HCT116 (cell line): ENCODE measurements around the gene LCE6A. TPM values are rescaled to one million over a fixed set of nuclear protein-coding genes. Genes with fewer than 3 reads are reported as not detected.

Source experiments
- ATAC-seq: fragments of 200-7000 bp; cut with Tn5 transposase; 2 replicates; pipeline ENCODE4 v1.9.1; 2020; ENCODE audit warnings: mild to moderate bottlenecking, moderate library complexity
- BruUV-seq: library from RNA; stranded (reverse); fragments of 400-500 nt; replicated peaks from 2 replicates; lab custom pipeline; 2021; lab: Mats Ljungman, UMichigan
- CTCF ChIA-PET: fragments of 300-600 bp; sonication (Branson Sonifier 250); formaldehyde crosslinking; loops from one replicate; lab custom pipeline; 2021; ENCODE audit warnings: antibody characterized with exemption; lab: Charles Lee
- POLR2A ChIA-PET: fragments of 300-600, 350-600 bp; sonication (Branson Sonifier 250); formaldehyde crosslinking; loops from one replicate; lab custom pipeline; 2021; ENCODE audit warnings: antibody characterized with exemption; lab: Charles Lee
- RAD21 ChIA-PET, 2 experiments: fragments of 300-600 bp; sonication (Branson Sonifier 250); formaldehyde crosslinking; loops; one replicate each; lab custom pipeline; 2023; ENCODE audit warnings: low total read pairs in 2 of 2; ENCODE audit not compliant: uncharacterized antibody in 2 of 2, unreplicated experiment in 2 of 2, low non-redundant PET in 1 of 2; lab: Charles Lee
- DNase-seq: peaks from one replicate; pipeline ENCODE4 v3.0.0-alpha.2; 2010; ENCODE audit warnings: low read depth, low spot score
- H2AFZ ChIP-seq: fragments of 200-600 bp; shearing (Covaris generic), sonication (generic); 2 replicates; pipeline ENCODE4 v1.6.1; 2017; ENCODE audit warnings: low read depth, mixed run types, mixed read lengths, antibody characterized with exemption, low read length; ENCODE audit not compliant: poor library complexity, severe bottlenecking
- H3K27ac ChIP-seq: 2 replicates; pipeline ENCODE4 v1.5.1; 2012; ENCODE audit warnings: low read depth, low read length
- H3K27me3 ChIP-seq: fragments of 200-600 bp; sonication (generic); 2 replicates; pipeline ENCODE4 v1.6.1; 2016; ENCODE audit warnings: mixed run types, low read length, mixed read lengths; ENCODE audit not compliant: insufficient read depth
- H3K36me3 ChIP-seq, 2 experiments: fragments of 200-500 bp in 1 of 2; fragments of 200-600 bp in 1 of 2; sonication (Bioruptor generic) in 1 of 2; sonication (generic) in 1 of 2; 2 replicates each; pipeline versions ENCODE4 v1.5.1 to v1.6.1; 2014 to 2016; ENCODE audit warnings: low read length in 2 of 2, inconsistent platforms in 1 of 2, mixed read lengths in 1 of 2, mixed run types in 1 of 2; ENCODE audit not compliant: insufficient read depth in 2 of 2, control insufficient read depth in 1 of 2
- H3K4me1 ChIP-seq, 2 experiments: fragments of 200-600 bp in 1 of 2; sonication (generic) in 1 of 2; 2 replicates each; pipeline versions ENCODE4 v1.5.1 to v1.6.1; 2012 to 2017; ENCODE audit warnings: low read length in 2 of 2, inconsistent platforms in 1 of 2, mild to moderate bottlenecking in 1 of 2, mixed read lengths in 1 of 2, mixed run types in 1 of 2, moderate library complexity in 1 of 2; ENCODE audit not compliant: insufficient read depth in 2 of 2, control insufficient read depth in 1 of 2
- H3K4me2 ChIP-seq: fragments of 200-600 bp; sonication (generic); 2 replicates; pipeline ENCODE4 v1.6.1; 2017; ENCODE audit warnings: mixed run types, low read length, mixed read lengths
- H3K4me3 ChIP-seq, 2 experiments: fragments of 200-600 bp in 1 of 2; sonication (generic) in 1 of 2; replicated peaks in 1 of 2; 2 replicates each; pipeline ENCODE4 v1.5.1; 2011 to 2016; ENCODE audit warnings: low read length in 2 of 2, control low read depth in 1 of 2, low read depth in 1 of 2, mild to moderate bottlenecking in 1 of 2, mixed read lengths in 1 of 2, mixed run types in 1 of 2
- H3K79me2 ChIP-seq: fragments of 200-600 bp; sonication (generic); 2 replicates; pipeline ENCODE4 v1.6.1; 2017; ENCODE audit warnings: mild to moderate bottlenecking, mixed run types, low read length, moderate library complexity, mixed read lengths; ENCODE audit not compliant: insufficient read depth
- H3K9ac ChIP-seq: fragments of 200-600 bp; sonication (generic); 2 replicates; pipeline ENCODE4 v1.6.1; 2016; ENCODE audit warnings: low read length, mixed read lengths
- H3K9me2 ChIP-seq: fragments of 200-600 bp; sonication (generic), shearing (Covaris generic); 2 replicates; pipeline ENCODE4 v1.6.1; 2017; ENCODE audit warnings: mixed run types, mild to moderate bottlenecking, moderate library complexity; ENCODE audit not compliant: insufficient read depth
- H3K9me3 ChIP-seq, 2 experiments: fragments of 200-500 bp in 1 of 2; fragments of 200-600 bp in 1 of 2; sonication (Bioruptor generic) in 1 of 2; sonication (generic) in 1 of 2; 2 replicates each; pipeline ENCODE4 v1.6.1; 2014 to 2017; ENCODE audit warnings: low read length in 2 of 2, mixed read lengths in 2 of 2, inconsistent platforms in 1 of 2, low read depth in 1 of 2, mild to moderate bottlenecking in 1 of 2, mixed run types in 1 of 2, moderate library complexity in 1 of 2; ENCODE audit not compliant: control insufficient read depth in 1 of 2, insufficient read depth in 1 of 2
- H4K20me1 ChIP-seq: fragments of 200-600 bp; sonication (generic), shearing (Covaris generic); 2 replicates; pipeline ENCODE4 v1.6.1; 2017; ENCODE audit warnings: mixed run types, mild to moderate bottlenecking, moderate library complexity; ENCODE audit not compliant: insufficient read depth
- CBX3 ChIP-seq: IDR thresholded peaks from 2 replicates; pipeline ENCODE4 v1.6.1; 2012; ENCODE audit warnings: low read depth
- CEBPB ChIP-seq: IDR thresholded peaks from 2 replicates; pipeline ENCODE4 v1.6.1; 2012; ENCODE audit warnings: low read depth
- ELF1 ChIP-seq: IDR thresholded peaks from 2 replicates; pipeline ENCODE4 v1.6.1; 2012; ENCODE audit warnings: low read depth, borderline replicate concordance
- EZH2 ChIP-seq: fragments of 200-600 bp; sonication (generic); IDR thresholded peaks from 2 replicates; pipeline ENCODE4 v1.6.1; 2017; ENCODE audit warnings: antibody characterized with exemption, mixed run types
- JUND ChIP-seq: IDR thresholded peaks from 2 replicates; pipeline ENCODE4 v1.6.1; 2012
- POLR2A ChIP-seq: IDR thresholded peaks from 2 replicates; pipeline ENCODE4 v1.7.0; 2011; ENCODE audit warnings: borderline replicate concordance; ENCODE audit not compliant: insufficient read depth, insufficient read length; ENCODE audit errors: extremely low read depth
- SIN3A ChIP-seq: IDR thresholded peaks from 2 replicates; pipeline ENCODE4 v1.6.1; 2012; ENCODE audit warnings: low read depth
- SP1 ChIP-seq: IDR thresholded peaks from 2 replicates; pipeline ENCODE4 v1.6.1; 2012; ENCODE audit warnings: low read depth
- ZFX ChIP-seq: fragments of 450-650 bp; IDR thresholded peaks from 2 replicates; pipeline ENCODE4 v1.6.1; 2017
- ZNF274 ChIP-seq: fragments of 200-500 bp; sonication (Bioruptor generic); IDR thresholded peaks from 2 replicates; pipeline ENCODE4 v1.6.1; 2014; ENCODE audit warnings: mild to moderate bottlenecking, low read depth, low read length, inconsistent platforms
- intact Hi-C: fragments of 100-400 bp; cut with micrococcal nuclease; formaldehyde crosslinking; loops from 2 replicates; pipeline ENCODE4 v1.10.0; 2022
- total RNA-seq: library from RNA; stranded (reverse); gene quantifications from one replicate; pipeline ENCODE4 v1.2.1, GENCODE V29; 2021; ENCODE audit not compliant: unreplicated experiment
- TF ChIP-seq, protein P1 (sequence below): IDR thresholded peaks from 2 replicates; pipeline ENCODE4 v1.6.1; 2012
- TF ChIP-seq, protein P2 (sequence below), 3 experiments: fragments of 200-600 bp in 1 of 3; sonication (generic) in 1 of 3; IDR thresholded peaks in 2 of 3; conservative IDR thresholded peaks in 1 of 3; 2 replicates each; pipeline ENCODE4 v1.5.1; 2012 to 2017; ENCODE audit warnings: low read depth in 2 of 3, low read length in 2 of 3, antibody characterized with exemption in 1 of 3, borderline replicate concordance in 1 of 3, control low read depth in 1 of 3, mild to moderate bottlenecking in 1 of 3, mixed read lengths in 1 of 3, mixed run types in 1 of 3, moderate library complexity in 1 of 3; ENCODE audit not compliant: insufficient read depth in 1 of 3
- TF ChIP-seq, protein P3 (sequence below): IDR thresholded peaks from 2 replicates; pipeline ENCODE4 v1.6.1; 2012

Gene LCE6A
- total RNA-seq, 1 experiment from 2014 or later, result not detected

DNA sequence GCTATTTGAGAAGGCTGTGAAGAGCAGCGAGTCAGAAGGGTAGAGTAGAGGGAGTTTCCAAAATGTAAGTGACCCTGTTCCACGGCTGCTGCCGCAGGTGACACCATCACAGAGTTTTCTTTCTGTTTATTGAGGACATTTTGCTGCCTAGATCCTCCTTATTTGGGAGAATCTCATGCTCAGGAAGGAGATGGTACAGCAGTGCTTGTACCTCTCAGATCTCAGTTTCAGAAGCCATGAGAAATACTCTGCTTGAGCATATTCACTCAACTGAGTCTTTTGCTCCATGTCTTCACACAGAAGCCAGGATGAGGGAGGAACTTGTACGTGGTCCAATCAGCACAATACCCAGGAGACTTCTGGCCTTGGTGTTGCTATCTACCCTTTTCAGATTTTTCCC, 18.7 kb downstream of the LCE6A start:
- peaks cover 17% of the 10 kb centered on the region; the same call in 1 of the 2 replicates for H3K27me3 ChIP-seq
- DNase-seq, result no peak
- H3K9me2 ChIP-seq, result no peaks in the 10 kb centered on the region
- no peaks in the 10 kb centered on the region for H3K79me2 ChIP-seq
- no peaks in the 10 kb centered on the region for H3K9me3 ChIP-seq
- no peaks in the 10 kb centered on the region for H3K36me3 ChIP-seq
- intact Hi-C loops, result no loop called here
- no peaks in the 10 kb centered on the region for H3K4me1 ChIP-seq
- no TSS peak for BruUV-seq
- ChIA-PET RAD21 (no interaction called here), CTCF (no interaction called here), POLR2A (no interaction called here)
- no peak overlapping the region for H3K4me3 ChIP-seq
- no peaks in the 10 kb centered on the region for H4K20me1 ChIP-seq
- no peak for ATAC-seq
- no peak overlapping the region for H3K27ac ChIP-seq
- TF ChIP-seq CBX3 (no peak), JUND (no peak), ELF1 (no peak), CEBPB (no peak), ZFX (no peak), SP1 (no peak), EZH2 (no peak), ZNF274 (no peak), POLR2A (no peak), SIN3A (no peak)
- TF ChIP-seq, protein P1, sequence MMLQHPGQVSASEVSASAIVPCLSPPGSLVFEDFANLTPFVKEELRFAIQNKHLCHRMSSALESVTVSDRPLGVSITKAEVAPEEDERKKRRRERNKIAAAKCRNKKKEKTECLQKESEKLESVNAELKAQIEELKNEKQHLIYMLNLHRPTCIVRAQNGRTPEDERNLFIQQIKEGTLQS, result no peak
- TF ChIP-seq, protein P2, sequence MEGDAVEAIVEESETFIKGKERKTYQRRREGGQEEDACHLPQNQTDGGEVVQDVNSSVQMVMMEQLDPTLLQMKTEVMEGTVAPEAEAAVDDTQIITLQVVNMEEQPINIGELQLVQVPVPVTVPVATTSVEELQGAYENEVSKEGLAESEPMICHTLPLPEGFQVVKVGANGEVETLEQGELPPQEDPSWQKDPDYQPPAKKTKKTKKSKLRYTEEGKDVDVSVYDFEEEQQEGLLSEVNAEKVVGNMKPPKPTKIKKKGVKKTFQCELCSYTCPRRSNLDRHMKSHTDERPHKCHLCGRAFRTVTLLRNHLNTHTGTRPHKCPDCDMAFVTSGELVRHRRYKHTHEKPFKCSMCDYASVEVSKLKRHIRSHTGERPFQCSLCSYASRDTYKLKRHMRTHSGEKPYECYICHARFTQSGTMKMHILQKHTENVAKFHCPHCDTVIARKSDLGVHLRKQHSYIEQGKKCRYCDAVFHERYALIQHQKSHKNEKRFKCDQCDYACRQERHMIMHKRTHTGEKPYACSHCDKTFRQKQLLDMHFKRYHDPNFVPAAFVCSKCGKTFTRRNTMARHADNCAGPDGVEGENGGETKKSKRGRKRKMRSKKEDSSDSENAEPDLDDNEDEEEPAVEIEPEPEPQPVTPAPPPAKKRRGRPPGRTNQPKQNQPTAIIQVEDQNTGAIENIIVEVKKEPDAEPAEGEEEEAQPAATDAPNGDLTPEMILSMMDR (IDR thresholded peaks at IDR 0.05 in 2 of 3, conservative IDR thresholded peaks at IDR 0.05 in 1 of 3; ENCODE audit: borderline replicate concordance in 1 of 3, insufficient read depth in 1 of 3, low read depth in 2 of 3, low read length in 2 of 3), result no peak
- TF ChIP-seq, protein P3, sequence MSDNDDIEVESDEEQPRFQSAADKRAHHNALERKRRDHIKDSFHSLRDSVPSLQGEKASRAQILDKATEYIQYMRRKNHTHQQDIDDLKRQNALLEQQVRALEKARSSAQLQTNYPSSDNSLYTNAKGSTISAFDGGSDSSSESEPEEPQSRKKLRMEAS, result no peak
- no peak overlapping the region for H2AFZ ChIP-seq
- no peak overlapping the region for H3K9ac ChIP-seq
- no peak overlapping the region for H3K4me2 ChIP-seq
